ENCODE measurements around the gene DHRS11.

Gene DHRS11

GRCh38 chr17:36591434-36592315 lies at the start of gene DHRS11:
Gene DHRS11 (plus strand): TSS chr17:36591879. CDS start chr17:36592010, 131 bp downstream.
- peak; percentile 41 for DNase-seq (ENCODE audit: low read depth)

GRCh38 chr17:36542755-36543154 lies 48.9 kb upstream of the DHRS11 start:
- no peak for DNase-seq (ENCODE audit: low read depth)

GRCh38 chr17:36544044-36544306 lies 47.7 kb upstream of the DHRS11 start:
- DNase-seq (ENCODE audit: low read depth), result peak; percentile 27

- DNase-seq (ENCODE audit: low read depth), result peak; percentile 70
These were observed 47.2 kb upstream of the DHRS11 start, which contains the start of gene GGNBP2 for GRCh38 chr17:36544307-36545076. Gene GGNBP2 (plus strand): TSS chr17:36544919. CDS start chr17:36545725, 806 bp downstream.

GRCh38 chr17:36545077-36545464 lies 46.6 kb upstream of the DHRS11 start:
- DNase-seq (ENCODE audit: low read depth), result no peak

- peak; percentile 85 for DNase-seq (ENCODE audit: low read depth)
These were observed 45.9 kb upstream of the DHRS11 start for GRCh38 chr17:36545465-36546417.

- no peak for DNase-seq (ENCODE audit: low read depth)
These were observed 45.1 kb upstream of the DHRS11 start for GRCh38 chr17:36546418-36547093.

- no peak for DNase-seq (ENCODE audit: low read depth)
These were observed 43.9 kb upstream of the DHRS11 start for GRCh38 chr17:36547776-36548175.

GRCh38 chr17:36550491-36551417 lies 40.9 kb upstream of the DHRS11 start:
- no peak for DNase-seq (ENCODE audit: low read depth)

- DNase-seq (ENCODE audit: low read depth), result no peak
These were observed 38.2 kb upstream of the DHRS11 start for GRCh38 chr17:36553459-36553858.

- no peak for DNase-seq (ENCODE audit: low read depth)
These were observed 25.6 kb upstream of the DHRS11 start for GRCh38 chr17:36566081-36566480.

GRCh38 chr17:36575028-36575427 lies 16.7 kb upstream of the DHRS11 start:
- no peak for DNase-seq (ENCODE audit: low read depth)

- DNase-seq (ENCODE audit: low read depth), result no peak
These were observed 14.9 kb upstream of the DHRS11 start for GRCh38 chr17:36576793-36577192.

- DNase-seq (ENCODE audit: low read depth), result no peak
These were observed 13.0 kb upstream of the DHRS11 start for GRCh38 chr17:36578671-36579070.

GRCh38 chr17:36583787-36584186 lies 7.9 kb upstream of the DHRS11 start:
- DNase-seq (ENCODE audit: low read depth), result no peak

- DNase-seq (ENCODE audit: low read depth), result no peak
These were observed 5.5 kb upstream of the DHRS11 start for GRCh38 chr17:36586138-36586537.

- peak; percentile 92 for DNase-seq (ENCODE audit: low read depth)
These were observed 1.6 kb upstream of the DHRS11 start for GRCh38 chr17:36590082-36590481.

GRCh38 chr17:36592316-36592715 lies 637 bp downstream of the DHRS11 start:
- DNase-seq (ENCODE audit: low read depth), result no peak

- no peak for DNase-seq (ENCODE audit: low read depth)
These were observed 1.1 kb downstream of the DHRS11 start for GRCh38 chr17:36592716-36593321.

All from CMK (cell line).